Lower lobe of right lung (tissue), 2 donors: ENCODE results near the gene PLCD3. TPM values are rescaled to one million over a fixed set of nuclear protein-coding genes. Genes with fewer than 3 reads are reported as not detected.

Experiments used
- ATAC-seq, 2 donors: fragments of 200-7000 bp; cut with Tn5 transposase; one replicate each; pipeline ENCODE4 v1.9.1; 2020 to 2022; ENCODE audit warnings: mild to moderate bottlenecking in 2 of 2, moderate library complexity in 2 of 2
- DNase-seq: peaks from one replicate; pipeline ENCODE4 v3.0.0-alpha.2; 2020
- H3K27ac ChIP-seq: fragments of 200-600 bp; one replicate; pipeline ENCODE4 v1.8.0; 2022
- H3K27me3 ChIP-seq: fragments of 200-600 bp; one replicate; pipeline ENCODE4 v1.8.0; 2022; ENCODE audit warnings: low read depth
- H3K36me3 ChIP-seq: fragments of 200-600 bp; one replicate; pipeline ENCODE4 v1.8.0; 2022; ENCODE audit warnings: mild to moderate bottlenecking
- H3K4me1 ChIP-seq: fragments of 200-600 bp; one replicate; pipeline ENCODE4 v1.8.0; 2022
- H3K4me3 ChIP-seq: fragments of 200-600 bp; one replicate; pipeline ENCODE4 v1.8.0; 2022; ENCODE audit warnings: mild to moderate bottlenecking
- H3K9me3 ChIP-seq: fragments of 200-600 bp; one replicate; pipeline ENCODE4 v1.8.0; 2022
- intact Hi-C: fragments of 100-400 bp; cut with DNase I; formaldehyde crosslinking; loops from one replicate; pipeline ENCODE4 v1.11.0; 2022
- total RNA-seq: library from RNA; stranded (reverse); fragmentation: NEBNext Ultra II Directional; extraction: Animal tissue kit (Norgen Biotek cat#: 25700); gene quantifications from one replicate; pipeline ENCODE4 v1.2.1, GENCODE V29; 2021
- TF ChIP-seq, protein P1 (sequence below): fragments of 200-600 bp; IDR thresholded peaks from one replicate; pipeline ENCODE4 v1.8.0; 2022; ENCODE audit warnings: antibody characterized with exemption, mild to moderate bottlenecking
- donor health status: DM: no; HTN: yes; CAD: no; lungs with severe emphysema.

Gene PLCD3
- total RNA-seq, 1 donor from 2014 or later, result 38.3 TPM

- Histone ChIP-seq H3K27ac (no peak overlapping the region), H3K4me3 (no peak overlapping the region), H3K27me3 (no peaks in the 10 kb centered on the region), H3K9me3 (no peaks in the 10 kb centered on the region), H3K36me3 (peaks cover 25% of the 10 kb centered on the region), H3K4me1 (no peaks in the 10 kb centered on the region)
- intact Hi-C loops, result no loop called here
- DNase-seq (no peak), ATAC-seq (no peak)
- TF ChIP-seq, protein P1, sequence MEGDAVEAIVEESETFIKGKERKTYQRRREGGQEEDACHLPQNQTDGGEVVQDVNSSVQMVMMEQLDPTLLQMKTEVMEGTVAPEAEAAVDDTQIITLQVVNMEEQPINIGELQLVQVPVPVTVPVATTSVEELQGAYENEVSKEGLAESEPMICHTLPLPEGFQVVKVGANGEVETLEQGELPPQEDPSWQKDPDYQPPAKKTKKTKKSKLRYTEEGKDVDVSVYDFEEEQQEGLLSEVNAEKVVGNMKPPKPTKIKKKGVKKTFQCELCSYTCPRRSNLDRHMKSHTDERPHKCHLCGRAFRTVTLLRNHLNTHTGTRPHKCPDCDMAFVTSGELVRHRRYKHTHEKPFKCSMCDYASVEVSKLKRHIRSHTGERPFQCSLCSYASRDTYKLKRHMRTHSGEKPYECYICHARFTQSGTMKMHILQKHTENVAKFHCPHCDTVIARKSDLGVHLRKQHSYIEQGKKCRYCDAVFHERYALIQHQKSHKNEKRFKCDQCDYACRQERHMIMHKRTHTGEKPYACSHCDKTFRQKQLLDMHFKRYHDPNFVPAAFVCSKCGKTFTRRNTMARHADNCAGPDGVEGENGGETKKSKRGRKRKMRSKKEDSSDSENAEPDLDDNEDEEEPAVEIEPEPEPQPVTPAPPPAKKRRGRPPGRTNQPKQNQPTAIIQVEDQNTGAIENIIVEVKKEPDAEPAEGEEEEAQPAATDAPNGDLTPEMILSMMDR, result no peak
These were observed 19.5 kb downstream of the PLCD3 start for GRCh38 chr17:45112559-45113423.

DNA sequence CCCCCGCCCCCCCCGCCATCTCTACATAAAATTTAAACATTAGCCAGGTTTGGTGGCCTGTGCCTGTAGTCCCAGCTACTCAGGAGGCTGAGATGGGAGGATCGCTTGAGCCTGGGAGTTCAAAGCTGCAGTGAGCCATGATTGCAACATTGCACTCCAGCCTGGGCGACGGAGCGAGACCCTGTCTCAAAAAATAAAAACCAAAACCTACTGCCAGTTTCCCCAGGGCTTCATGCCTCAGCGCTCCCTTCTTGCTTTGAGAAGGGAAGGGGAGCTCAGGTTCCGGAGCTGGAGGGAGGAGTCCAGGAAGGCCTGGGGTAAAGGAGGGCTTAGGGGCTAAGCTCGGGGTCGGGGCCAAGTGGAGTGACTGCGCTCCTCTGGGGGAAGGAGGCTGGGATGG, 20.5 kb downstream of the PLCD3 start:
- no peak for ATAC-seq
- TF ChIP-seq, protein P1, result no peak
- peaks cover 33% of the 10 kb centered on the region for H3K36me3 ChIP-seq
- H3K27me3 ChIP-seq, result no peaks in the 10 kb centered on the region
- no peak for DNase-seq
- no peaks in the 10 kb centered on the region for H3K9me3 ChIP-seq
- H3K27ac ChIP-seq, result no peak overlapping the region
- intact Hi-C loops, result no loop called here
- no peaks in the 10 kb centered on the region for H3K4me1 ChIP-seq
- H3K4me3 ChIP-seq, result no peak overlapping the region

DNA sequence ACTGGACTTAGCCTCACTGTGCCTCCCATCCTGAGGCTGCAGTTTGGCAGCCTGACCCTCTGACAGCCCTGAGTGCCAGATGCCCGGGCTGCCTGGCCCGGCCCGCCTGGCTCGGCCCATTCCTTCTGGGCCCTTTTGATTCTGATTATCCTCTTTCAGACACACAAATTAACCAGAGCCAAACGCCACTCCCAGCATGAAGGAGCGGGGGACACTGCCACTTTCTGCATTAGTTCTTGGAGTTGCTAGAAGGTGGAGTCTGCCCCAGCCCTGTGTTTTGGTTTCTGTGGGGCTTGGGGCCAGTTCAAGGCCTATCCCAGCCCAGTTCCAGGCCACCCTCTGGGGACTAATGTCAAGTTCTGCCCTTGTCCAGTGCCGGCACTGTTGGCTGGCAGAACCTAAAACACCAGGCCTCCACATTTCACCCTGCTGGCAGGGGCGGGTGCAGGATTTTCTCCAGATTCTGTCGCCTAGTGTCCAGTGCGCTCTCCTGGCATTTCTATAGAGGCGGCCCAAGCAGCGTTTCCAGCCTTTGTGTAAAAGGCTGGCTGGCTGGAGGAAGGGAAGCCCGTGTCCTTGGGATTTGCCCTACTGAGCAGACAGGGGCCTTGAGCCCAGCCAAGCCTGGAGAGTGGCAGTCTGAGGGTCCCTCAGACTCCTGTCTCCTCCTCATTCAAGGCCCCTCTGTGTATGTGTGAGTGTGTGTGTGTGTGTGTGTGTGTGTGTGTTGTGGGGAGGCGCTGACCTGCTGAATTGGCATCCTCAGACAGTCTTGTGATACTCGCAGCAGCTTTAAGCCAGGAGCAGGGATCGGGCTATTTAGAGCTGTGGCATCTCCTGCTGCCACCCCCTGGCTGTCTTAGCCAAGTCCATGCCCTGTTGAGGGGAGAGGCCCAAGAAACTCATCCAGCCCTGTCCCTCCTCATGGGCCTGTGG, 21.4 kb downstream of the PLCD3 start:
- Histone ChIP-seq H3K4me1 (no peaks in the 10 kb centered on the region), H3K9me3 (no peaks in the 10 kb centered on the region), H3K36me3 (peaks cover 42% of the 10 kb centered on the region), H3K27ac (no peak overlapping the region), H3K27me3 (no peaks in the 10 kb centered on the region), H3K4me3 (no peak overlapping the region)
- no peak for DNase-seq
- TF ChIP-seq, protein P1, result no peak
- intact Hi-C loops, result no loop called here
- no peak for ATAC-seq

DNA sequence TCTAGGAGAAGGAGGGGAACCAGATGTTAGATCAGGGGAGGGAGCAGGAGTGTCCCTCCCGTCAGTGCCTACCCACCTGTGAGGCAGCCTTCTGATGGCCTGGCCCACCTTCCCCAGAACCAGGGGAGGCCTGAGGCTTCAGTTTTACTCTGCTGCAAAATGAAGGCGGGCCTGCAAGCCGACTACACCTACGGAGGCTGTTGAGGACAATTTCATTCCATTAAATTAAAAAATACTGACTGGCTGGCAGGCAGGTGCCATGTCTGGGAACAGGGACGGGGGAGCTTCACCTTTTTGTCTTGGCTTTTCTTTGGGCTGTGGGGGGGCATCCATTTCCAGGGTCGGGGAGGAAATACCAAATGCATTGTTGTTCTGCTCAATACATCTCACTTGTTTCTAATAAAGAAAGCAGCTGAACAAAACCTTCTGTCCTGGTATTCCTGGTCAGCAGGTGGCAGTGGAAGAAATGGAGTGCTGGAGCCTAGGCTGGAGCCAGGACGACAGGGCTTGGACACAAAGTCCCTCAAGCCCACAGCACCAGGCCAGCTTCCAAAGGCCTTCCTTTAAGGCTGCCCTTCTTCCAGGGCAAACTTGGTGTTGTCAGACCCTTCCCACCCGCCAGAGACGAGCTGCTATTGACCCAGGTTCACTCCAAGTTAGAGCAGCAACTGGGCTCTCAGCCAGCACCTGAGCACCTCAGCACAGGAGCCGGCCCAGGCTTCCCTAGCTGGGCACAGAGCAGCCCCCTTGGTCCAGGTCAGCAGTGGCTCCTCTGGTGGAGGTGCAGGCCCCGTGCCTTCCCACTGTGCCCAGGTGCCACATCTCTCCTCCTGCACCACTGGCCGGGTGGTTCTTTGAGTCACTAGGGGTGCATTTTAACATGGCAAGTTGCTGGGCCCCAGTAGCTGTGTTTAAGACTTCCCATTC, 23.5 kb downstream of the PLCD3 start:
- ATAC-seq, result peak in 1 of 2 donors; percentile 9
- H3K36me3 ChIP-seq, result peaks cover 63% of the 10 kb centered on the region
- intact Hi-C loops, result no loop called here

More for the DNA sequence above, 23.5 kb downstream of the PLCD3 start:
- no peaks in the 10 kb centered on the region for H3K27me3 ChIP-seq
- TF ChIP-seq, protein P1, result no peak
- no peaks in the 10 kb centered on the region for H3K4me1 ChIP-seq
- no peak overlapping the region for H3K4me3 ChIP-seq
- H3K9me3 ChIP-seq, result no peaks in the 10 kb centered on the region
- DNase-seq, result no peak
- peak overlapping the region; percentile 49 for H3K27ac ChIP-seq
